ENCODE data around the gene NIPAL4.
"Not testable (repeated sequence)": the region's sequence is repeated elsewhere in the genome, so short reads cannot be mapped to it uniquely, and the experiment has no call there.

Gene NIPAL4

DNA sequence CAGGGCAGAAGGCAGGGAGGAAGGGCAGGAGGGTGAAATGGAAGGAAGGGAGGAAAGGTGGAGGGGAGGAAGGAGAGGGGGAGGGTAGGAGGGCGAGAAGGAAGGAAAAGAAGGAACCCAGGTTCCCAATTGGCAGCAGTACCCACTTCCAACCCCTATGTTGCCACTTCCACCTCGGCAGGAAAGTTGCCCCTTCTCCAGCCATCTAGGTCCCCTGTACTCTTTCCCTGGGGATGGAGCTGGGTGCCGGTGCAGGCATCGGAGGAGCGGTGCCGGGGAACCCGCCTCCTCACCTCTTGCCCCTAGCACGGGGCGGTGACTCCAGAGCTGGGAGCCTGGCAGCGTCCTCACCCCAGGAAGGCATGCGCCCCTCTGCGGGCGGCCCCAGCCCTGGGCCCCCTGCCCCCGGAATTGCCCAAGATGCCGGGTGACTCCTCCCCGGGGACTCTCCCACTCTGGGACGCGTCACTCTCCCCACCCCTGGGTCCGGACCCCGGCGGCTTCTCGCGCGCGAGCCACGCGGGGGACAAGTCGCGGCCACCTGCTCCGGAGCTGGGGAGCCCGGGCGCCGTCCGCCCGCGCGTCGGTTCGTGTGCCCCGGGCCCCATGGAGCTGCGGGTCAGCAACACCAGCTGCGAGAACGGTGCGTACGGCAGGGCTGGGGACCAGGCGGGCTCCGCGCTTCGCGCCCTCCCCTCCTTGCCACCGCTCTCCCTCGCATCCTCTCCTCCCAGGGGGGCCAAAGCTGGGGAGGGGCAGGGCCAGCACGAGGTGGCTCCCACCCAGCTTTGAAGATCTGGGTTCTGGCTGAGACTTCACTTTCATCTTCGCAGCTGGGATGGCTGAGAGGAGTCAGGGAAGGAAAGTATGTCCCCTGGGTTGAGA, at the start of gene NIPAL4:
Gene NIPAL4, plus strand, starts transcription at position 499 of the 885 bp plus-strand sequence. Its CDS starts 108 bp downstream, at position 607.
- DNase-seq (ENCODE audit: low spot score) = peak; percentile 24

DNA sequence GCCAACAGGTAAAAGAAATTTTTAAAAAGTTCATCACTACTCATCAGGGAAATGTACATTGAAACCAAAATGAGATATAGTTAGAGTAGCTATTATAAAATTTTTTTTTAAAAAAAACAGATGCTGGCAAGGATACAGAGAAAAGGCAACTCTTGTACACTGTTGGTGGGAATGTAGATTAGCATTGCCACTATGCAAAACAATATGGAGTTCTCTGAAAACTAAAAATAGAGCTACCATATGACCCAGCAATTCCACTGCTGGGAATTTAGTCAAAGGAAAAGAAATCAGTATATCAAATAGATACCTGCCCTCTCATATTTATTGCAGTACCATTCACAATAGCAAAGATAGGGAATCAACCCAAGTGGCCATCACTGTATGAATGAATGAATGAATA, 44.2 kb upstream of the NIPAL4 start:
- no peak for DNase-seq (ENCODE audit: low spot score)

DNA sequence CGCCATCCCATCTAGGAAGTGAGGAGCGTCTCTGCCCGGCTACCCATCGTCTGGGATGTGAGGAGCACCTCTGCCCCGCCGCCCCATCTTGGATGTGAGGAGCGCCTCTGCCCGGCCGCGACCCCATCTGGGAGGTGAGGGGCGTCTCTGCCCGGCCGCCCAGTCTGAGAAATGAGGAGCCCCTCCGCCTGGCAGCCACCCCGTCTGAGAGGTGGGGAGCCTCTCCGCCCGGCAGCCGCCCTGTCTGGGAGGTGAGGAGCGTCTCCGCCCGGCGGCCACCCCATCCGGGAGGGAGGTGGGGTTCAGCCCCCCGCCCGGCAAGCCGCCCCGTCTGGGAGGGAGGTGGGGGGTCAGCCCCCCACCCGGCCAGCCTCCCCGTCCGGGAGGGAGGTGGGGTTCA, 40.5 kb upstream of the NIPAL4 start:
- not testable (repeated sequence) for DNase-seq (ENCODE audit: low spot score)

DNA sequence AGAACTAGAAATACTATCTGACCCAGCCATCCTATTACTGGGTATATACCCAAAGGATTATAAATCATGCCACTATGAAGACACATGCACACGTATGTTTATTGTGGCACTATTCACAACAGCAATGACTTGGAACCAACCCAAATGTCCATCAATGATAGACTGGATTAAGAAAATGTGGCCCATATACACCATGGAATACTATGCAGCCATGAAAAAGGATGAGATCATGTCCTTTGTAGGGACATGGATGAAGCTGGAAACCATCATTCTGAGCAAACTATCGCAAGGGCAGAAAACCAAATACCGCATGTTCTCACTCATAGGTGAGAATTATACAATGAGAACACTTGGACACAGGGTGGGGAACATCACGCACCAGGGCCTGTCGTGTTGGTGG, 30.1 kb upstream of the NIPAL4 start:
- DNase-seq (ENCODE audit: low spot score) = not testable (repeated sequence)

- peak; percentile 56 for DNase-seq (ENCODE audit: low spot score)
Observed at GRCh38 chr5:157431544-157432200, 28.3 kb upstream of the NIPAL4 start.

DNA sequence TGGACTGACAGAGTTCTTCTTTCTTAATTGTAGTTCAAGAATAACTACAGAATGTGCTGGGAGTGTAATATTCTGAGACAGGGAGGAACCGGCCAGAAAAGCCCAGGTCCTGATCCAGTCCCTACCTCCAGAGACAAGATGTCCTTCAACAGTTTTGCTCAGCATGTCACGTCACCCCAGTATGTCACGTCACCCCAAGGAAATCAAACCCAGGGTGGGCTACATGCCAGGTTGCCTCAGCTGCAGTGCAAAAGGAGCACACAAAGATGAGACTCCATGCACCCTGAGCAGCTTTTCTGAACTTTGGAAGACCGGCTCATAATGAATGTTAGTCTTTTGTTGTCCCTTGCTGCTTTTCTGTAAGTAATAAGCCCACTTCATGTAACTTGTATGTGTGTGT, 25.9 kb upstream of the NIPAL4 start:
- DNase-seq (ENCODE audit: low spot score) = no peak

DNA sequence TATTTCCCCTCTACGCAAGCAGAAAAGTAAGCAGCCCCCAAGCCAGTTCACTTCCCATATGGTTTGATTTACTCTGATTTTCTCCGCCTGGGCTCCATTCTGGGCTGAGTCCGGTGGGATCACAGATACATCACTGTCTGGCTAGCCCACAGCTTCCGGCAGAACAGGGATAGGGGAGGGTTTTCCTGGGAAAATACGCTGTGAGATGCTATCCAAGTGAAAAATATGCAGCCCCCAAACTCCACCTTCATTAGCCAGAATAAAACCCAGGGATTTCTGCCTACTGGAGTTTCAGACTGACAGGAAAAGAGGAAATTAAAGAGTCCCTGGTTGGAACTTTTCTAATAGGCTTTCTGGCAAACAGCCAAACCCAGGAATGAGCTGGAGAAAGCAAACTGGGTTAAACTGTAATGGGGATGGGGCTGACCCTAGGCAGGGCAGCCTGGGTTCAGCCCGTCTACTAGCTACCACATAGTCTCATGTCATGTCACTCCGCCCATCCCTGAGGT, 16.9 kb upstream of the NIPAL4 start:
- DNase-seq (ENCODE audit: low spot score) = no peak

DNA sequence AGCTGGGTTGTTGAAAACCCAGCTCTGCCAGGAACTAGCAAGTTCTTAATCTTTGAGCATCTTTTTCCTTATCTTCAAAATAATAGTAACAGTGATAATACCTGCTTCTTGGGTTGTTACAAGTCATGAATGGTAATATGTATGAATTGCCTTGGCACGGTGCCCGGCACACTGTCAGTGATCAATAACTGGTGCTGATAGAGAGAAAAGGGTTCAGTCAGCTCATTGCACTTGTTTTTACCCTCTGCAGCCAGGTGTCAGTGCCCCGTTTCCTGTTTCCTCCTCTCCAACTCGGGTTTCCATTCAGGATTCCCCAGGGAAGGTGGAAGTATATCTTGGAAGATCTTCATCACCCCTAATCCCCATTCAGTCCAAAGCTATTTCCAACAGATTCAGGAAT, 15.8 kb upstream of the NIPAL4 start:
- DNase-seq (ENCODE audit: low spot score) = no peak

GRCh38 chr5:157445745-157446411, 14.1 kb upstream of the NIPAL4 start:
- DNase-seq (ENCODE audit: low spot score) = no peak

DNA sequence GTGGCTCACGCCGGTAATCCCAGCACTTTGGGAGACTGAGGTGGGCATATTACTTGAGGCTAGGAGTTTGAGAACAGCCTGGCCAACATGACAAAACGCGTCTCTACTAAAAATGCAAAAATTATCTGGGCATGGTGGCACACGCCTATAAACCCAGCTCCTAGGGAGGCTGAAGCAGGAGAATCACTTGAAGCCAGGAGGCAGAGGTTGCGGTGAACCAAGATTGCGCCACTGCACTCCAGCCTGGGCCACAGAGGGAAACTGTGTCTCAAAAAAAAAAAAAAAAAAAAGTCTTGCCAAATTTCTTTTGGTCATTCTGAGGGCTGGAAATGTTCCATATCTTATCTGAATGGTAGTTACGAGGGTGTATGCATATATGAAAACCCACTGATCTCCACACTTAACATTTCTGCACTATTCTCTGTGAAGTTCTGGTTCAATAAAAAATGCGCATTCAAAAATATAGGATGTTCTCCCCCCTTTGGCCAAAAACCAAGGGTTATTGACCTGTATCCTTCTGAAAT, 13.5 kb upstream of the NIPAL4 start:
- DNase-seq (ENCODE audit: low spot score) = no peak

DNA sequence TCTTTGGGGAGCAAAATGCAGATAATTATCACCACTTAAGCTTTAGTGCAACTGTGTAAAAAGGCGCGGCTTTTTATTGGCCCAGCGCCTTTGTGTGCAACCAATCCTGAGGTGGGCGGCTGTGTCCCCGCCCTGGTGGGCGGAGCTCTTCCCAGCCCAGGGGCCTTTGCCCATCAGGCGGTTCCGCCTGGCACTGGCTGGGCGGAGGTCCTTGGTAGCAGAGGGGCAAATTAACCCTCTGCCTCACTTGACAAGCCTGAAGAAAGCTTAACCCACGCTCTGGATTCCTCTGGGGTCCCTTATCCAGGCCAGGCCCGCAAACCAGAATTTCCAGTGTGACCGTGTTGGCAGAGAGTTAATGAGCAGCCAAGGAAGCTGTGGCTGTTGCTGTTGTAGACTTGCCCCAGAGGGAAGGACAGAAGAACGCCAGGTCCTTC, 12.8 kb upstream of the NIPAL4 start:
- DNase-seq (ENCODE audit: low spot score) = no peak

- DNase-seq (ENCODE audit: low spot score) = no peak
Observed at GRCh38 chr5:157449011-157449723, 10.8 kb upstream of the NIPAL4 start.

- no peak for DNase-seq (ENCODE audit: low spot score)
Observed at GRCh38 chr5:157450024-157450423, 10.0 kb upstream of the NIPAL4 start.

DNA sequence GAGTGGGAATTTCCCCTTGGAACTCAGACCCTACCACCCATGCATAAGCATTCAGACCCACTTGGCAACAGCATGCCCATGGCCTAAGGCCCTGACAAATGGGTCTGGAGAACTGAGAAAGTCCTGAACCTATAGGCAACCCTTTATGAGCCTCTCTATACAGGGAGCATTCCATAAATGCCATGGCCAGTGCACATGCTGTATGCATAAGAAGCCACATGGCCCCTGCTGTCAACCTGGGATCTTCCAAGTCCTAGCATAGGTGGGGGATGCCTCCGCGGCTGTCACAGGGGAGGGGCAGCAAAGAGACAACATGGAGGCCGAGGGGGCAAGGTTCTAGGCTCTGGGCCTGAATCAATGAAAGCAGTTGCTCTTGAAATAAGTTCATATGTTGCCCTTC, 8.2 kb upstream of the NIPAL4 start:
- no peak for DNase-seq (ENCODE audit: low spot score)

GRCh38 chr5:157454273-157454672, 5.7 kb upstream of the NIPAL4 start:
- no peak for DNase-seq (ENCODE audit: low spot score)

DNA sequence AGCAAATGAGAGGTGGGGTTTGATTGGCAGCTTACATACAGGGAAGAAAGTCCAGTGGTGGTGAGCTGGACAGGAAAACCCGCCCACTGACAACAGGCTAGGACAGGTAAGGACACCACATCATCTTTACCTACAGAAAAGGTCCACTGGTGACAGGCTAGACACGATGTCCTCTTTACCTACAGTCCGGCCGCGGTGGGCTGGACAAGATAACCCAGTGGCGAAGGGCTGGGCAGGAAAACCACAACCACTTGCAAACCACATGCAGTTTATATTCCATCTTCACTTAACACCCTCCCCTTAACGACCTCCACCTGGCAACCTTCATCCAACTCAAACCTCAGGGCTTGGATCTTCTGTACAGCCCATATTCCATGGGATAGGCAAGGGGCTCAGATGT, 5.0 kb upstream of the NIPAL4 start:
- no peak for DNase-seq (ENCODE audit: low spot score)

DNA sequence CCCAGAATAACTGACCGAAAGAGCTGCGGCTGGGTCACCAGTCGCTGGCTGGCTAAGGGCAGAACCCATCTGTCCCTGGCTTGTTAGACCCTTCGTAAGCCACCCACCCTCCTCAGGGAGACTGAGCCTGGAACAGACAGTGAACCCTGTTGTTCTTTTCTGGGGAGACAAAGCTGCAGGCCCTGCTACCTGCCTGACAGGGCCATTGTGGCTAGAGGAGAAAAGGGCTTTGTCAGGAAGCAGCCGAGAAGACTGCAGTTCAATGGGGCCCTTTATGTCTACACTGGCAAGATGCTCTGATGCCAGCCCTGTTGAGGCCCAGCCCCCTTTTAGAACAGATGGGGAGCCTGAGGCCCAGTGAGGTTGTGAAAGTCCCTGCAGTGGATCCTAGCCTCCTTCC, 3.7 kb upstream of the NIPAL4 start:
- no peak for DNase-seq (ENCODE audit: low spot score)

DNA sequence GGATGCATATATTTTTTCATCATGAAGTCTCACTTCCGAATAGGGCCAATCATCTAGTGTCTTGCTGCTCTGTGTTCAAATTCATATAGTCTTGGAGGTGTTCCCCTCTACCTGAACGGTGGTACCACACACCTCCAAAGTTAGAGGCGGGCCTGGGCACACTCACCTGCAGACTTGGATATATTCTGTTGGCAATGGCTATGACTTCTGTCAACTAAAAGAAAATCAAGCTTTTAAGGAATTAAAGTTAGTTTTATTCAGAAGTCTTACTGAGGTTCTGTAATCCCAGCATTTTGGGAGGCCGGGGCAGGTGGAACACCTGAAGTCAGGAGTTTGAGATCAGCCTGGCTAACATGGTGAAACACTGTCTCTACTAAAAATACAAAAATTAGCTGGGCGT, 2.6 kb upstream of the NIPAL4 start:
- DNase-seq (ENCODE audit: low spot score) = no peak

DNA sequence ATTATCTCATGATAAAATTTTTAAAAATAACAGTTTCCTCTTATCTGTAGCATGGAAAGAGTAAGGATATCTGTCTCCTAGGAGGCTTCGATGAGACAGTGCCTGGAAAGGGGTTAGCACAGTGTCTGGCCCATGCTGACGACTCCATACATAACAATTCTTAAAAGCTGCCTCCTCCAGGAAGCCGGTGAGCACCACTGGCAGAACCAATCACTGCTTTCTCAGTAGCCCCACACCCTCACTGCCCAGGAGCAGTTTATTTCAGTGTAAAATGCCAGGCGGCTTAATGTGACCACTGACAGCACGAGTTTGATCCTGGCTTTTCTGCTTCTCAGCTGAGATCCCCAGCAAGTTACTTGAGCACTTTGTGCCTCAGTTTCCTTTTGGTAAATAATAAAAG, 1.2 kb upstream of the NIPAL4 start:
- DNase-seq (ENCODE audit: low spot score) = no peak

- no peak for DNase-seq (ENCODE audit: low spot score)
Observed at GRCh38 chr5:157460921-157461792, 1.1 kb downstream of the NIPAL4 start.

DNA sequence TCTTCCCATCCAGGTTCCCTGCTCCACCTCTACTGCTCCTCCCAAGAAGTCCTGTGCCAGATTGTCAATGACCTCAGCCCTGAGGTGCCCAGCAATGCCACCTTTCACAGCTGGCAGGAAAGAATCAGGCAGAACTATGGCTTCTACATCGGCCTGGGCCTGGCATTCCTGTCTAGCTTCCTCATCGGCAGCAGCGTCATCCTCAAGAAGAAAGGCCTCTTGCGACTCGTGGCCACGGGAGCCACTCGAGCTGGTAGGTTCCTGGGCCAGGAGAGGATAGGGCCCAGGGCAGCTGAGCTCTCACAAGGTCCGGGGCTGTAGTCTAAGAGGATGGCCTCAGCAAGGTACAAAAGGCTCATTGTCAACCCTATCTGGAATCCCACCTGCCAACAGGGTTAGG, 3.1 kb downstream of the NIPAL4 start:
- no peak for DNase-seq (ENCODE audit: low spot score)

All from germinal center (tissue), 1 donor.